Stimulated activated CD4-positive, alpha-beta T cell treated with anti-CD3 and anti-CD28 coated beads, Interleukin-2, amount 100 ng/mL, for 4 hours (primary cell): ENCODE measurements around the gene SMC3.

Experiments
- DNase-seq: peaks from one replicate; pipeline ENCODE4 v3.0.0-alpha.2; 2020; ENCODE audit warnings: low read depth

SMC3 gene

DNA sequence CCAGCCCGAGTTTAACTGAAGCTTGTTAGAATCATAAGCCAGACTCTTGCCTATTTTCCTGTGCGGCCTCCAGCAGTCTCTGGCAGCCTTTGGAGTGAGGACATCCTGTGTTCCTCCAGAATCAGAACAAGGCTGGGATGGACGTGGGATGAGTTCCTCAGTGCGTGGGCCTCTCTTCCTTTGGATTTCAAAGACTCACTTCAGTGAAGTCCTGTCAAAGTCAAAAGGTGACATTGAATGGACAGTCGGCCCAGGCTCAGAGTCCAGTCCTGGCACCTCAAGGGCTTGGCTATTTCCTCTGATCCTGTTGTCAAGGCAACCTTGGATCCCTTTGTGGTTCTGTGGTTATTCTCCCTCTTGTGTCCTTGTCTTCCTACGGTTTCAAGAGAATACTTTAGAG, 21.4 kb upstream of the SMC3 start:
- DNase-seq: no peak

DNA sequence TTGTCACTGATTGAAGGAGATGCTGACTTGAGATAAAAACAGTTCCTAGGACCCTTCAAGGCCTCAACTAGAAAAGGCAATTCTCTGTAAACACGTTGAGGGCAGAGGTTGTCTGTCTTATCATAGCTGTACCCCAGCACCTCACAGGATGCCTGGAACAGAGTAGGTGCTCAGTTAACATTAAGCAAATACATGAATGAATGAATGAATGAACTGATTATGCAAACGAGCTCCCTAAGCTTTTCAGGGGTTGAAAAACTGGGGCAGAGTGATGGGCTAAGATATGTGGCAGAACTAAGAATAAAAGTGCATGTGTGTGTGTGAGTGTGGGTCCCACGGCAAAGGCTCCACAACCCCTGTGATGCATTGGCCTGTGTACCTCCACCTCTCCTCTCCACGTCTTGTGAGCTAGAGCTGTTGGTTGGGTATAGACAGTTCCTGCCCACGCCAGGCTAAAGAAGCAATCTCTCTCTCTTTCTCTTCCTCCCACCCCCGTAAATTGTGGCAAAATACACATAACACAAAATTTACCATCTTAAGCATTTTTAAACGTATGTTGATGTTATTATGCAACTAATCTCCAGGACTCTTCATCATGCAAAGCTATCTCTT, 20.9 kb upstream of the SMC3 start:
- DNase-seq: no peak

DNA sequence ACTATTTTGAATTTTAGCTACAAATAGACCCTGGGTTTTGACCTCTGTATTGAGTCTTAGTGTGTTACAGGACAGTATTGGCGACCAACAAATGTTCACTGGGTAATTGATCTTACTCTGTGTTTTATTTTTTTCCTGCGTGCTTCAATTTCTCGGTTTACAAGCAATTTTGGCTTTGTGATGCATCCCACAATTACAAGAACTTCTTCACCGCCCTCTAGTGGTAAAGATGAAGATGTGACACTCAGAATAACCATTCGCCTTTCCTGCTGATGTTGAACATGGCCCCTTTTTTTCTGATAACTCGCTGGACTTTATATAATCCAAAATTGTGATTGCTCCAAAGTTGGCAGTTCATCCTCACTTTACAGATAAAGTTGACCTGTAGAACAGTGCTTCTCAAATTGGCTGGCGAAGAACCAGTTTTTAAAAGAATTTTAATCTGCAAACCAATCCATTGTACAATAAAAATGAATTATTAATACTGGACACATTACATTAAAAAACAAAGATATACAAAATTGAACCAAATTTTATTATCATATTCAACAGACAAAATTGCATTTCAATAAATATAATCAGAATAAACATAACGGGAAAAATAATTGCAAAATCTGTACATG, 20.2 kb upstream of the SMC3 start:
- DNase-seq: no peak

DNA sequence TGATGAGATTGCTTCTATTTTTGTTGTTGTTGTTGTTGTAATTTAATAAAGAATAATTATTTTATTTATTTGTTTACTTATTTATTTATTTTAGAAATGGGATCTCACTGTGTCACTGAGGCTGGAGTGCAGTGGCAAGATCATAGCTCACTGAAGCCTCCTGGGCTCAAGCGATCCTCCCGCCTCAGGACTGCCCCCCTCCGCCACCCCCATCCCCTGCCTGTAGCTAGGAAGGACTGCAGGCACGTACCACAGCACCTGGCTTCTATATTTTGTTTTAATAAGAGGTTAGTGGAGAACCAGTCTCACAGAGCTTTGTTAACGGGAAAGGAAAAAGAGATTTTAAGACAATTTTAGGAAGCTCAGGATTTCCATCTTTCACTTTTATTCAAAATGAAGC, 19.5 kb upstream of the SMC3 start:
- no peak for DNase-seq

DNA sequence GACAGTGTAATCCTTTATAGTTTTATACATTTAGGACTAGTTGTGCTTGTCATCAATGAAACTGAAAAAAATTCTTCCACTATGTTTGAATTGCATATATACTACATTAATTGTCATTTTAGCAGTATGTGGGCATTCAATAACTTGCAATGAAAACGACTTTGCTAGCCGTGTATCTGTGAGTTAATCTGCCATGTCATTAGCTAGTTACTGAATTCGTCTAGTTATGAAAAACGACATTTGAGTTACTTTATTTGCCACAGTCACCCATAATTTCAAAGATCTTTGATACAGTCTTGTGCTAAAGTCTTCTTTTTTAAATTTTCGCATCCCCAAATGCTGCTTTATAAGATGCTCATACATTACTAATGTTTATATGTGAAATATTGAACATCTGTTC, 18.3 kb upstream of the SMC3 start:
- DNase-seq: no peak

DNA sequence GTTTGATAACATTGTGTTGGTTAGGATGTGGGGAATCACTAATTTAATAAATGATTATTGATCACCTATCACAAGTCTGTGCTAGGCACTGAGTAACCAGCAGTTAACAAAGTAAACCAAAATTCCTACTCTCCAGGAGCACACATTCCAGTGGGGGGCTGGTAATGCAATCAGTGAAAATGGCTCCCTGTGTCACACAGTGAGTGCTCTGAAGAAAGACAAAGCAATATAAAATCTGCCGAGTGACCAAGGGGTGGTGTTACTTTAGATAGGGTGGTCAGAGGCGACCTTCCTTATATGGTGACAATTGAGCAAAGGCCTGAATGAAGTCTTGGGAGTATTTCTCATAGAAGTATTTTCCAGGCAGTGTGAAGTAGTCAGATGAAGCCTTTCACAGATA, 13.6 kb upstream of the SMC3 start:
- DNase-seq: no peak

DNA sequence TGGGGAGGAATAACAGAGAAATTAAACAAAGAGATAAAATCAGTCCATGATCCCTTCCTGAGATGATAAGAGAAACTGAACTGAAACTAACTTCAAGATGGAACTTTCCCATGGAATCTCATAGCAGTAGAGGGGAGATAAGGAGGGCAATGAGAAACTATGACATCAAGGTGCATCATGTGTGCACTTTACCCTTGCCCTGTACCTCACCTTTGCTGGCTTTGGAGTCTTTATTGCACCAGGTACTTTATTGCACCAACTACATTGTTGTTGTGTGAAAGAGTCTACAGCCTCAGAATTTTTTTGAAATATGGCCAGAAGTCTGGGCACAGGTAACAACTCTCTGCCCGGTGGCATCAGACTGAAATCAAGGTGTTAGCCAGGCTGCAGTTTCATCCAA, 11.2 kb upstream of the SMC3 start:
- no peak for DNase-seq

DNA sequence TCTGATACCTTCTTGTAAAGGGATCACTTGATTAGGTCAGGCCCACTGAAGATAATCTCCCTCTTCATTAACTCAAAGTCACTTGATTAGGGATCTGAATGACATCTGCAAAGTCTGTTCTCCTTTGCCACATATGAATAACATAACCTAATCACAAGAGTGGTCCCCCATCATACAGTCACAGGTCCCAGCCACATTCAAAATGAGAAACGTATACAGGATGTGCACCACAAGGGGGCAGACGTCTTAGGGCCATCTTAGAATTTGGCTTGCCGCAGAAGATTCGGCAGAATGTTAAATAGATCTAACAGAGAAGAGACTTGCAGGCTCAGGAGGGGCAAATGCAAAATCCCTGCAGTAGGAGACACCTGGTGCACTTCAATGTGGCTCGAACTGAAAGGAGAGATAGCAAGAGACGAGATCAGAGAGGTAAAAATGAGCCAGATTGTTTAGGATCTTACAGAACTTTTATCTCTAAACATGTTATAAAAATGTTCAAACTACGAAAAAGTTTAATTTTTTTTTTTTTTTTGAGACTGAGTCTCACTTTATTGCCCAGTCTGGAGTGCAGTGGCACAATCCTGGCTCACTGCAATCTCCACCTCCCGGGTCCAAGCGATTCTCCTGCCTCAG, 10.4 kb upstream of the SMC3 start:
- DNase-seq: peak; percentile 49

DNA sequence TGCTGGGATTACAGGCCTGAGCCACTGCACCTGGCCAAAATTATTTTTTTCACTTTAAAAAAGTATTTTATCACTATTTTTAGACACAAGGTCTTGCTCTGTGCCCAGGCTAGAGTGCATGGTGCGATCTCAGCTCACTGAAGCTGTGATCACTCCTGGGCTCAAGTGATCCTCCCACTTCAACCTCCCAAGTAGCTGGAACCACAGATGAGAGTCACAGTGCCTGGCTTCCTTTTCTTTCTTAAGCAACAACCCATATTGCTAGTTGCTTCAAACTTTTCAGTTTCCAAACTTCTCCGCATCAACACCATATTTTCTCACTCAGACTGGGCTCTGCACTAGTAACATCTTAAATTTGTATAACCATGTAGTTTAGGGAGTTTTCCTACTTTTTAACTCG, 9.5 kb upstream of the SMC3 start:
- no peak for DNase-seq

DNA sequence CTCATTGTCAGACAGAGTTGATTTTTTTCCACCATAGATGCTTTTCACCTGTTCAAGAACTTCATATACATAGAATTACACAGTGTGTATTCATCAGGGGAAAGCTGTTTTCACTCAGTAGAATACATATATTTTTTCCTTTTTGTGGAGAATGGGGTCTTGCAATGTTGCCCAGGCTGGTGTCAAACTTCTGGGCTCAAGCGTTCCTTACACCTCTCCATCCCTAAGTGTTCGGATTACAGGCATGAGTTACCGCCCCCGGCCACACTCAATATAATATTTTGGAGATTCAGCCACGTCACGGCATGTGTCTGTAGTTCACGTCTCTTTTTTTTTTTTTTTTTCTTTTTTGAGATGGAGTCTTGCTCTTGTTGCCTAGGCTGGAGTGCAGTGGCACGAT, 7.5 kb upstream of the SMC3 start:
- no peak for DNase-seq

DNA sequence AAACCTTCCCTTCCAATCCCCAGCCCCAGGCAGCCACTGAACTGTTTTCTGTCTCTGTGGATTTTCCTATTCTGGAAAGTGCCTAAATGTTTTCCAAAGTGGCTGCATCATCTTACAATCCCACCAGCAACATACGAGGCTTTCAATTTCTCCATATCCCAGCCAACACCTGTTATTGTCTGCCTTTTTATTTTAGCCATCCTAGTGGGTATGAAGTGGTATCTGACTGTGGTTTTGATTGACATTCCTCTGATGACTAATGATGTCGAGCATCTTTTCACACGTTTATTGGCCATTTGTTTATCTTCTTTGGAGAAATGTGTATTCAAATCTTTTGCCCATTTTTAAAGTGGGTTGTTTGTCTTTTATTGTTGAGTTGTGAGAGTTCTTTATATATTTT, 6.2 kb upstream of the SMC3 start:
- no peak for DNase-seq

DNA sequence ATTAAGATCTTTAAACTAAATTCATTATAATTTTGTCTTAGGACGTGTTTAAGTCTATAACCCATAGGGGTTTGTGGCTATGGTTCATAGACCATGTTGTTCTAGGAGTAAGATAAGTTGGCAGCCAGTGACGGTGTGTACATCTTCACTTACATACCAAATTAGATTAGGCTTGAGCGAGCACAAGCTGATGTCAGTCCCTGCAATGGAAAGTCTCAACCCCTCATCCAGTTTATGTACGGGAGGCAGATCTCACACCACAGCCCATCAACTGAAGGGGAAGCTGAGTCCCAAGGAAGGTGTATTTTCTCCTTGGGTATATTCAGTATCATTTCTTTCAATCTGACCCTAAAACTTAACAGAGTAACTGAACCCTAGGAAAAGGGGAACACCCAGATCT, 5.1 kb upstream of the SMC3 start:
- DNase-seq: no peak

DNA sequence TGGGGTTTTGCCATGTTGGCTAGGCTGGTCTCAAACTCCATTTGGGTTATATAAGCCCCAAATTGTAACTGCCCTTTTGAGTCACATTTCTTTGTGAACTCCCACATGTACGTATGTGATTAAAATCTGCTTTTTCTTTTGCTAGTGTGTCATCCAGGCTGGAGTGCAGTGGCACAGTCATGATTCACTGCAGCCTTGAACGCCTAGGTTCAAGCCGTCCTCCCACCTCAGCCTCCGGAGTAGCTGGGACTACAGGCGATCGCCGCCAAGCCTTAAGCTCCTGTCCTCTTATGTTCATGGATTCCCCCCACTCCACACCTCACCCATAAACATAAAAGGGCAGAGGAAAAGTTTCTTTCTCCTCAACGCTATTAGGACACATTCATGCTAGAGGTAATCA, 4.4 kb upstream of the SMC3 start:
- no peak for DNase-seq

DNA sequence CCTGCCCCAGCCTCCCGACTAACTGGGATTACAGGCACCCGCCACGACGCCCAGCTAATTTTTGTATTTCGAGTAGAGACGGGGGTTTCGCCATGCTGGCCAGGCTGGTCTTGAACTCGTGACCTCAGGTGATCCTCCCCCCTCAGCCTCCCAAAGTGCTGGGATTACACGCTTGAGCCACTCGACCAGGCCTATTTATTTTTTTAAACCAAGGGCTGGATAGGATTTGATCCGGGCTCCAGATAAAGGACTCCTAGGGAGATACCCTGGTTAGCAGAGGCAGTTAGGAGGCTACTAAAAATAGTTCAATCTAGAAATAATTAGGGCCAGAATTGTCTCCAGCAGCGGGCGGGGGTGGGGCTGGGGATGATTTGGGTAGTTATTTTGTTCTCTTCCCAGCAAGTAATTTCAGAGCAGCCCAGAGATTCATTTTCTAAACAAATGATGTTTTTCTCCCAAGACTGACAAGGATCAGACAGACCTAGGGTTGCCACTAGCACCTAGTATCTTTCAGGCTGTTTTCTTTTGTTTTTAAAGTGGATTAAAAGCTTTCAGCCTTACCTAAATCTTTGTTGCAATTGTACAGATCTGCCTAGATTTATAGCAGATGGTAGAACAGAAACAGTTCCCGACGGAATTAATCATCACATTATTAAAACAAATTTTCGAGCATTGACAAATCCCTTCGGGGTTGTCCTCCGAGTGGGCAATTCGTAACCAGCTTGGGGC, 859 bp upstream of the SMC3 start:
- DNase-seq: no peak

DNA sequence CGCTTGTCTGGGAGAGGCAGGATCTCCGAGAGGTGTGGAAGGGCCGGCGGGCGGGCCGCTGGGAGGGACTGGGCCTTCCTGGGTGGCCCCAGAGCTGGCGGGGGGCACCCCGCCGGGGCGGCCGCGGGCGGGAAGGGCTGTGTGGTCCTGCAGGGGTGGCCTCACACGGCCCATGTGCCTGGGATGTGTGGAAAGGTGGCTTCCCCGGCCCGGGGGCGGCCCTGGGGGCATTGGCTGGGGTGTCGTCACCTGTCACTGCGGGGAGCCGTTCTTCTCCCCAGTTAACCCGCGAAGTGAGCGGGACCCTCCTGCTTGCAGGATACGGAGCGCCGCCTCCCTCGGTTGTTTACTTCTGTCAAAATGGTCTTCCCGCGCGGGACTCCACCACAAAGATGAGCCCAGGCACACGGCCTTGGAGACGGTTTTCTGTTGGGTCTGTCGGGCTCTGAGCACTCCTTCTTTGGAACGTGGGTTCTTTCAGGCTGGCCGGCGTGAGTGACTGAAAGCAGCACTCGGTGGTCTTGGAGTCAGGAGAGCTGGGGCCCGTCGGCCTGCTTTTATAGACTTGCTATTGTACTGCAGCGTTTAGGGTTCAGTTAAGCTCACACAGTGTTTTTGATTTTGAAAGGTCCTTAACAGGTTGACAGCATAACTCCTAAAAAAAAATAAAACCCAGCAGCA, 700 bp downstream of the SMC3 start:
- peak; percentile 42 for DNase-seq

DNA sequence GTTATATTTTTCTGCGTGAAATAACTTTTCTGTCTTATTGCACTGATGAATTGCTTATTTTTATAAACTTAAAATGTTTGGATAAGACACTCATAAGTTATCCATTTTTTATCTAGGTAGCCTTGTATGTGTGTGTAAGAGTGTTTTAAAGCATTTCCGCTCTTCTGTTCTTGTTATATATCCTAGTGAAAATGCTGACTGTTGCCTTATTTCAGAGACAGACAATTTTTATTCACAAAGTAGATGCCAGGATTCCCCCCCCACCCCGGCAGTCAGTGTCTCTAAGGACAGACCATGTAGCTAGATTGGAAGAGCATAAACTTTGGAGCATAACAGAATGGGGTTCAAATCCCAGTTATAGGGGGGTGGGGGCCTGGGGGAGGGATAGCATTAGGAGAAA, 1.6 kb downstream of the SMC3 start:
- no peak for DNase-seq

DNA sequence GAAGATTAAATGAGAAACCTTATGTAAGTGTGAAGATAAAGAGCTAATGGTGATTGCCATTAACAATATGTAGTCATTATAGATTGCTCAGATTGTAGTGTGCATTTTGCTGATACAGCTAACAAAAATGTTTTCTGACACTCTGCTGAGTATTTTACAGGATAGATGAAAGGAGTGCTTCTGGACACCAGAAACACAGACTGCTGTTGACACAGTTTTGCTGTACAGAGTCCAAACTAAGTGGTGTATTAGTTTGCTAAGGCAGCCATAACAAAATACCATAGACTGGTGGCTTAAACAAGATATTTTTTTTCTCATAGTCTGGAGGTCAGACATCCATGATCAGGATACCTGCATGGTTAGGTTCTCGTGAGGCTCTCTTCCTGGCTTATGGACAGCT, 2.2 kb downstream of the SMC3 start:
- DNase-seq: no peak

DNA sequence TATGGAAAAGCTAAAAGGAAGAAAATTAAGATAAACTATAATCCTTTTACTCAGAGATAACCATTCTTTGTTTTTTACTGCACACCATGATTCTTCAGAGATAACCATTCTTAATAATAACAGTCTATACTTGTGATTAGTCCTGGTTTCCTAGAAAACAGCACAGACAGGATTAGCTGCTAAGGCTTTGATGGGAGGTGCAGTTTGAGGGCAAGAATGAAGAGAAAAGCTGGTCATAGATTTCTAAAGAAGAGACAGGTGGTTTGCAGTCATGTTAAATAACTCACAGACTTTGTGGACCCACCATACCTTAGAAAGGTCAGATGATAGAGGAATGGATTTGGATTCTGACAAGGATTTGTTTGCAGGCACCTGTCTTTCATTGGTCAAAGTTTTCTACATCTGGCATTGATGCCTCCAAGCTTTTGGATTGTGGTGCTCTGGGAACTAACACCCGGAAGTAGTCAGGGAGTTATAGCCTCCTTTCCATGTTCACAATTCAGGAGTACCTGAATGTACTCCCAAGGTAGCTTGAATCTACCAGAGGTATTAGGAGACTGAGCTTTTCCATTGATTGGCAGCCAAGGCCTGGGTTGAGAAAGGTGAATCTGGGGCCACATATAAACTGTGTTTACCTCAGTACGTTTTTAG, 3.7 kb downstream of the SMC3 start:
- DNase-seq: no peak

DNA sequence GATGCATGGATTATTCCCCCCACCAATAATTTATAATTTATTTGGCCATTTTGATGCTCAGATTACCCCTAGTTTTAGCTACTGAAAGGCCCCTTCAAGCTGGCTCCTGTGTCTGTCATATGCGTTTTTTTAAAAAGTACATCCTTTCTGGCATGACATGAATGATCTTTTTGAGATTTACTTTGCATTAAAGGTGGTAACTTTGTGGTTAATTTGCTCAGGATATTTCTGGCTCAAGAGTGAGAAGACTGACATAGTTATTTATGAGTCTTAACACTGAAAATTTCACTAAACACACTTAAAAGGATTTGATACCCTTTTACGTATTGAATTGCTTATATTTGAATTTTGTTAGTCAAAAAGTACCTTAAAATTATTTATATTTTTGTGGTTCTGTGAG, 5.4 kb downstream of the SMC3 start:
- no peak for DNase-seq

DNA sequence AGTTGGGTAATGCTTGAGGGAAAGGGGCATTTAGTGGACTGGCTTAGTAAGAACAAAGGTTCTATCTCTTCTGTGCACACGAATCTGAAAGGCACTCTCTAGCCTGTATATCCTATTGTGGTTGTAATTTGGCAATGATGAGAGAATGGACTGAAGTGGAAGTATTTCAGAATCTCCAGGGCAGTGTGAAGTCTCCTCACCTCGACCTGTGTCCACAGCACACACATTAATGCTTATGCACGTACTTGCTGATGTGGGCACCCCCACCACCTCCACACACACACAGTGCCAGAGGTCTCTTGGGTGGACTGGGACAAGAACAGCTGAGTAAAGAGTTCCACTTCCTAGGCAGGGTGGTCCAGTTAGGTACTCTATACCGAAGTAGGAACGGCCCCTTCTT, 6.9 kb downstream of the SMC3 start:
- no peak for DNase-seq

DNA sequence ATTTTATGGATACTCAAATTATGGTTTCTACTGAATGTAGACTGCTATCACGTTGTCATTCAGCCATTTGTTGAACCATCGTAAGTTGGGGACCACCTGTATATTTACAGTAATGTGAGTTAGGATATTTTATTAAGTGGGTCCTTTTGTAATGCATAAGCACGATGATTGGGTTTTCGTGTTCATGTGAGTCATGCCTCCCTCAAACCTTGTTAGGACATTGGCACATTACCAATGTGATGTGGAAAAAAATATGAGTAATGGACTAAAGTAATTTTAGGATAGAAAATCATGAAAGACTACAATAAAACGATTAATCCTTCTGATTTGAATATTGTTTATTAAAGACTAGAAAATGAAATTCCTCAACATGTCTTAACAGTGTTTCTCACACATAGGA, 8.7 kb downstream of the SMC3 start:
- no peak for DNase-seq

DNA sequence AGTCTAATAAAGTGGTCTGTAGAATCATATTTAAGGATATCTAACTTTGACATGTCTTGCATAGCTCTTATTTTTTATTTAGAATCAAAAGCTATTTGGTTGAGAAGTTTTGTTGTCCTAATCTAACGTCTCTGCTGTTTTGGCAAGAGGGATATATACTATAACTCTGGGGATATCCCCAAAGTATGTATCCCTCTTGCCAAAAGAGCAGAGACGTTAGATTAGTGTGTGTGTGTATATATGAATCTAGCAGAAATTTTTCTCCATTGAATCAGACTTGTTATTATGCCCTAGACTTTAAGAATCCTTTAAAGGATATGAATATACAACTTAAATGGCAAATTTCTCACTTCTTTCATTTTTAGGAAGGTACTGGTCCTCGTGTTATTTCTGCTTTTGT, 9.6 kb downstream of the SMC3 start:
- no peak for DNase-seq
